B cell (primary cell): ENCODE results near the gene WDR35. TPM values are rescaled to one million over a fixed set of nuclear protein-coding genes. Genes with fewer than 3 reads are reported as not detected.

ENCODE experiments used
- ATAC-seq: fragments of 200-7000 bp; cut with Tn5 transposase; one replicate; pipeline ENCODE4 v1.10.0; 2021; ENCODE audit warnings: low read depth, mild to moderate bottlenecking, moderate number of reproducible peaks, moderate library complexity
- CTCF ChIA-PET: fragments of 350-600 bp; sonication (Branson Sonifier 250); formaldehyde crosslinking; loops from one replicate; lab custom pipeline; 2021; ENCODE audit warnings: antibody characterized with exemption, inconsistent platforms; lab: Charles Lee
- POLR2A ChIA-PET: fragments of 350-600 bp; sonication (Branson Sonifier 250); formaldehyde crosslinking; loops from one replicate; lab custom pipeline; 2021; ENCODE audit warnings: antibody characterized with exemption; lab: Charles Lee
- DNase-seq: peaks from one replicate; pipeline ENCODE4 v3.0.0; 2013
- H2AFZ ChIP-seq: 2 replicates; pipeline ENCODE4 v1.6.1; 2012; ENCODE audit warnings: mild to moderate bottlenecking, low read depth, low read length; ENCODE audit not compliant: insufficient read depth, poor library complexity, severe bottlenecking
- H3K27ac ChIP-seq, 2 donors: 1 replicate in 1 of 2; 2 replicates in 1 of 2; pipeline ENCODE4 v1.5.1; 2012 to 2013; ENCODE audit warnings: low read length in 2 of 2, mild to moderate bottlenecking in 2 of 2, moderate library complexity in 1 of 2
- H3K27me3 ChIP-seq, 4 experiments: fragments of 200-600 bp in 1 of 4; sonication (generic) in 1 of 4; replicated peaks in 1 of 4; 1 replicate in 2 of 4; 2 replicates in 2 of 4; pipeline versions ENCODE4 v1.6.1 to v1.7.0; 2013 to 2016; ENCODE audit warnings: low read length in 3 of 4, mild to moderate bottlenecking in 2 of 4, mixed read lengths in 1 of 4, moderate library complexity in 1 of 4; ENCODE audit not compliant: insufficient read depth in 4 of 4, control insufficient read depth in 3 of 4; ENCODE audit errors: control extremely low read depth in 1 of 4
- H3K36me3 ChIP-seq, 2 experiments: replicated peaks in 1 of 2; 1 replicate in 1 of 2; 2 replicates in 1 of 2; pipeline versions ENCODE4 v1.6.1 to v1.7.1; 2013; ENCODE audit warnings: low read length in 1 of 2; ENCODE audit not compliant: insufficient read depth in 2 of 2, control insufficient read depth in 1 of 2; ENCODE audit errors: control extremely low read depth in 1 of 2, extremely low read depth in 1 of 2
- H3K4me1 ChIP-seq, 2 donors: fragments of 200-600 bp in 1 of 2; sonication (generic) in 1 of 2; 1 replicate in 1 of 2; 2 replicates in 1 of 2; pipeline versions ENCODE4 v1.5.1 to v1.6.1; 2013 to 2017; ENCODE audit warnings: low read length in 2 of 2; ENCODE audit not compliant: control insufficient read depth in 2 of 2, insufficient read depth in 2 of 2
- H3K4me2 ChIP-seq: replicated peaks from 2 replicates; pipeline ENCODE3; 2012; ENCODE audit warnings: mild to moderate bottlenecking, low read depth, low read length; ENCODE audit not compliant: poor library complexity, severe bottlenecking
- H3K4me3 ChIP-seq, 5 experiments: fragments of 200-600 bp in 1 of 5; sonication (generic) in 1 of 5; 1 replicate in 3 of 5; 2 replicates in 2 of 5; pipeline versions ENCODE4 v1.5.1 to v1.7.0; 2011 to 2016; ENCODE audit warnings: low read length in 4 of 5, mild to moderate bottlenecking in 4 of 5, low read depth in 2 of 5, control low read depth in 1 of 5, moderate library complexity in 1 of 5; ENCODE audit not compliant: insufficient read depth in 1 of 5; ENCODE audit errors: control extremely low read depth in 1 of 5, extremely low read depth in 1 of 5
- H3K79me2 ChIP-seq: fragments of 200-600 bp; sonication (generic); one replicate; pipeline ENCODE4 v1.6.0; 2016; ENCODE audit warnings: low read length; ENCODE audit not compliant: control insufficient read depth, insufficient read depth
- H3K9ac ChIP-seq: fragments of 200-600 bp; sonication (generic); 2 replicates; pipeline ENCODE4 v1.6.1; 2017; ENCODE audit warnings: mild to moderate bottlenecking, low read length, moderate library complexity
- H3K9me3 ChIP-seq, 3 donors: one replicate each; pipeline versions ENCODE4 v1.6.1 to v1.7.1; 2013; ENCODE audit warnings: low read length in 2 of 3; ENCODE audit not compliant: control insufficient read depth in 2 of 3, insufficient read depth in 1 of 3; ENCODE audit errors: control extremely low read depth in 1 of 3
- H4K20me1 ChIP-seq: 2 replicates; pipeline ENCODE4 v1.6.0; 2012; ENCODE audit warnings: mild to moderate bottlenecking, low read length; ENCODE audit not compliant: insufficient read depth, control insufficient read depth, poor library complexity, severe bottlenecking
- H3K27ac Mint-ChIP-seq: one replicate; pipeline ENCODE4 v1.8.0; 2021; ENCODE audit warnings: mixed read lengths
- H3K27me3 Mint-ChIP-seq: one replicate; pipeline ENCODE4 v1.8.0; 2021; ENCODE audit warnings: mixed read lengths
- H3K4me1 Mint-ChIP-seq: one replicate; pipeline ENCODE4 v1.8.0; 2021; ENCODE audit warnings: mixed read lengths
- H3K4me3 Mint-ChIP-seq: one replicate; pipeline ENCODE4 v1.8.0; 2021; ENCODE audit warnings: mixed read lengths
- H3K9me3 Mint-ChIP-seq: one replicate; pipeline ENCODE4 v1.8.0; 2022; ENCODE audit warnings: mixed read lengths; ENCODE audit not compliant: insufficient read depth
- EZH2 ChIP-seq: IDR thresholded peaks from 2 replicates; pipeline ENCODE4 v1.6.1; 2012; ENCODE audit warnings: borderline replicate concordance, low read depth, mild to moderate bottlenecking, moderate library complexity, low read length; ENCODE audit not compliant: insufficient read depth, poor library complexity, severe bottlenecking
- WGBS: methylation state at CpG from one replicate; pipeline ENCODE4 v1.1.5; 2013; ENCODE audit warnings: missing lambda C conversion rate; ENCODE audit not compliant: insufficient coverage; 5-methylcytosine and 5-hydroxymethylcytosine counted together
- intact Hi-C: fragments of 100-400 bp; cut with micrococcal nuclease; formaldehyde crosslinking; loops from one replicate; pipeline ENCODE4 v1.10.0; 2022
- polyA plus RNA-seq: library from polyadenylated mRNA; depleted of rRNA; stranded (reverse); fragments of >200 nt; gene quantifications from 2 replicates; pipeline ENCODE4 v1.2.3, GENCODE V29; 2012
- total RNA-seq, 2 donors: library from RNA; stranded (reverse); fragments of 120-200 nt in 1 of 2; gene quantifications; 1 replicate in 1 of 2; 2 replicates in 1 of 2; pipeline versions ENCODE4 v1.2.3 to v1.2.4, GENCODE V29; 2013 to 2022
- TF ChIP-seq, protein P1 (sequence below): fragments of 200-600 bp; IDR thresholded peaks from one replicate; pipeline ENCODE4 v1.8.0; 2022; ENCODE audit warnings: antibody characterized with exemption, mild to moderate bottlenecking

WDR35 gene
- total and polyA plus RNA-seq, 2 donors (not counting 1 experiment from before 2014, with no cell fraction given): 2.4 to 9.4 TPM

DNA sequence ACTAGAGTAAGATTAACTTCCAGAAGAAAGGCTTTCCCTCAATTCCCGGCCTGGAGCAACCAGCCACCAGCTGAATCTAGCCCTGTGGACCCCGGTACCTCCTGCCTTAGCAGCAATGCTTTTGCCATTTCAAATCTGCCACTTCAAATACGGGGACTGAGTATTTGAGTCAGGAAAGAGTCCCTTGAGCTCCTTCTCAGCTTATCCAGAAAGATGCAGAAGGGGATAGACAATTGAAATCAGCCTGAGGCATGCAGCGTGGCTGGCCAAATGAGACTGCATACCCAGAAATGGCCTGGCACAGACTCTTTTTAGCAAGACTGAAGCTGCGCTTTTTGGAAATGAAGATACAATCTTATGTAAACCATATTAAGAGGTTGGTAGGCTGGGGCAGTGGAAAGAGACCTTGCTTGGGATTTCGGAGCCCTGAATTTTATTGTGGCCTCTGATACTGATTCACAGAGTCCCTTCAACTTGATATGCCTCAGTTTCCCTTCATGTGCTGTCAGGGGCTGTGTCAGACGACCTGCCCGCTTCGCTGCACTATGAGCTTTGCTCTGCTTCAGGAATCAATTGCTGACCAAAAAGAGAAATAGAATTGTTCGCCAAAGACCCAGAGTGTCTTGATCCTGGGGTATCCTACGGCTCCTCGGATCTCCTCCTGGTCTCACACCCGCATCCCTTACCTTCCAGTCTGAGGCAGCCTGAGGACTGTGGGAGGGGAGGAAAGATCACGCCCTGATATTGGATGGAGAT lies 21.5 kb upstream of the WDR35 start:
- intact Hi-C loops: loop anchor here (2.0 kb wide), 1 partner anchor 23 kb away; no protein-coding TSS in a partner anchor
- Mint-ChIP-seq H3K27ac (no peak overlapping the region), H3K9me3 (no peaks in the 10 kb centered on the region), H3K4me1 (peaks cover 11% of the 10 kb centered on the region), H3K27me3 (peaks cover 57% of the 10 kb centered on the region), H3K4me3 (peak overlapping the region; percentile 83)
- CTCF ChIA-PET: interaction anchor here (1.2 to 1.4 kb wide), 2 partner anchors 84 to 110 kb away, joined by 3 read pairs; no protein-coding TSS in a partner anchor
- Histone ChIP-seq H3K9ac (no peak overlapping the region), H3K4me1 (peaks cover 11 to 18% of the 10 kb centered on the region in 2 donors), H3K79me2 (no peaks in the 10 kb centered on the region), H3K27ac (no peak overlapping the region), H3K36me3 (no peaks in the 10 kb centered on the region), H4K20me1 (no peaks in the 10 kb centered on the region), H3K9me3 (peaks cover 0 to 3% (median 0%) of the 10 kb centered on the region in 3 donors), H3K4me2 (peak overlapping the region; percentile 90), H3K27me3 (peaks cover 0 to 33% (median 23%) of the 10 kb centered on the region in 4 experiments), H3K4me3 (no peak overlapping the region), H2AFZ (no peak overlapping the region)
- WGBS: 97% methylated on average over 11 of the region's 14 CpGs
- ATAC-seq (no peak), DNase-seq (no peak)
- POLR2A ChIA-PET: no interaction called here
- TF ChIP-seq, protein P1, sequence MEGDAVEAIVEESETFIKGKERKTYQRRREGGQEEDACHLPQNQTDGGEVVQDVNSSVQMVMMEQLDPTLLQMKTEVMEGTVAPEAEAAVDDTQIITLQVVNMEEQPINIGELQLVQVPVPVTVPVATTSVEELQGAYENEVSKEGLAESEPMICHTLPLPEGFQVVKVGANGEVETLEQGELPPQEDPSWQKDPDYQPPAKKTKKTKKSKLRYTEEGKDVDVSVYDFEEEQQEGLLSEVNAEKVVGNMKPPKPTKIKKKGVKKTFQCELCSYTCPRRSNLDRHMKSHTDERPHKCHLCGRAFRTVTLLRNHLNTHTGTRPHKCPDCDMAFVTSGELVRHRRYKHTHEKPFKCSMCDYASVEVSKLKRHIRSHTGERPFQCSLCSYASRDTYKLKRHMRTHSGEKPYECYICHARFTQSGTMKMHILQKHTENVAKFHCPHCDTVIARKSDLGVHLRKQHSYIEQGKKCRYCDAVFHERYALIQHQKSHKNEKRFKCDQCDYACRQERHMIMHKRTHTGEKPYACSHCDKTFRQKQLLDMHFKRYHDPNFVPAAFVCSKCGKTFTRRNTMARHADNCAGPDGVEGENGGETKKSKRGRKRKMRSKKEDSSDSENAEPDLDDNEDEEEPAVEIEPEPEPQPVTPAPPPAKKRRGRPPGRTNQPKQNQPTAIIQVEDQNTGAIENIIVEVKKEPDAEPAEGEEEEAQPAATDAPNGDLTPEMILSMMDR: no peak
- TF ChIP-seq EZH2: no peak

DNA sequence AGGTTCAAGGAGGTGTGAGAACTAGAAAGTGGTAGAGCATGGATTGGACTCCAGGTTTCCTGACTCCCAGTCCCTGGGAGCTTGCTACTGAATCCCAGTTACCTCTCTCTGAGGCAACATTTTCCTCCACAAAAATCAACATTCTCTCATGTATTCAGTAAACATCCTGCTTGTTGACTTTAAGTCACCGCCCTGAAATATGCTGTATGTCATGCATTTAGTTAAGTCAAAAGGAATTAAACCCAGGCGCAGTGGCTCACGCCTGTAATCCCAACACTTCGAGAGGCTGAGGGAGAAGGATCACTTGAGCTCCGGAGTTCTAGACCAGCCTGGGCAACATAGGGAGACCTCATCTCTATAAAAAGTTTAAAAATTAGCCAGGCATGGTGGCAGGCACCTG lies 18.8 kb upstream of the WDR35 start:
- Mint-ChIP-seq H3K4me1 (peaks cover 11% of the 10 kb centered on the region), H3K9me3 (no peaks in the 10 kb centered on the region), H3K27ac (no peak overlapping the region), H3K4me3 (no peak overlapping the region), H3K27me3 (peaks cover 42% of the 10 kb centered on the region)
- no peaks in the 10 kb centered on the region for H3K9me3 ChIP-seq
- no peaks in the 10 kb centered on the region for H4K20me1 ChIP-seq
- TF ChIP-seq EZH2: no peak
- TF ChIP-seq, protein P1: no peak
- H3K4me1 ChIP-seq: peaks cover 11 to 18% of the 10 kb centered on the region in 2 donors
- ATAC-seq (no peak), DNase-seq (no peak)
- H3K79me2 ChIP-seq: no peaks in the 10 kb centered on the region
- no peak overlapping the region for H3K9ac ChIP-seq
- WGBS: 96% methylated on average over 5 of the region's 5 CpGs
- POLR2A ChIA-PET: no interaction called here
- no peak overlapping the region for H3K4me2 ChIP-seq
- CTCF ChIA-PET: no interaction called here
- H3K27ac ChIP-seq: no peak overlapping the region
- peaks cover 0 to 23% (median 18%) of the 10 kb centered on the region in 4 experiments for H3K27me3 ChIP-seq
- intact Hi-C loops: no loop called here
- no peaks in the 10 kb centered on the region for H3K36me3 ChIP-seq
- no peak overlapping the region for H3K4me3 ChIP-seq
- H2AFZ ChIP-seq: no peak overlapping the region
